Measurements from ENCODE around the gene C2CD2.

Gene C2CD2

DNA sequence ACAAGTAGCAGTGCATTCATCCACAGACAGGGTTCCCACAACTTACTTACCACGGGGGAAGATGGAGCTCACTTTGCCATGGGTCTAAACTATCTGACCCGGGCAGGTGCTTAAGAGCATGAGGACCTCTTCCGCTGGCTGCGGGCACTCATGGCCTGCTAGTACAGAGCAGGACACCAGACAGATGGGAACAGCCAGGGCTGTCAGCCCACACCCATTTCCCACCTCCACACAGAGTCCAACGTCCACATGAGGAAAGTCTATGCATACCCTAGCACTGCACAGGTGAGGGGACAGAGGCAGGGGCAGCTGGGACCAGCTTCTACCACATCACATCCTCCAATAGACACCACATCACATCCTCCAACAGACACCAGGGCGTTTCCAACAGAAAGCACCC is 38.9 kb downstream of the C2CD2 start:
- no peak for DNase-seq (ENCODE audit: low read depth in 1 of 2, low spot score in 1 of 2)

DNA sequence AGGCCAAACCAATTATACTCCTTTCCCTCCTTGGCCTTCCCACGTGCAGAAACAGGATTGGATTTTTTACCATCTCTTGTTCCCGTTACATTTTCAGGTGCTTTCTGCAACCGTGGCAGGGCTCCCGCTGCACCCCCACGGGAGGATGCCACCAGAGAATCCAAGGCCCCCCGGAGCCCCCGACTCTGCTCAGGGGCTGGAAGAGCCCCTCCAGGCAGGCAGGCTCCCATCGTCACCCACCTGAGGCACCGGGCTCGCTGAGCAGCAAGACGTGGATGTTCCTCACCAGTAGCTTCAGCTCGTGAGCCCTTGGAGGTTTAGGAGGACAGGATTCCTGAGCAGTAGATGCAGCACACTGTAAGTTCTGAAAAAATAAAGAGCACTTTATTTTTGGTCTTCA is 39.5 kb downstream of the C2CD2 start:
- no peak for DNase-seq (ENCODE audit: low read depth in 1 of 2, low spot score in 1 of 2)

GRCh38 chr21:41913230-41913629 is 40.6 kb downstream of the C2CD2 start:
- DNase-seq (ENCODE audit: low read depth in 1 of 2, low spot score in 1 of 2): no peak

DNA sequence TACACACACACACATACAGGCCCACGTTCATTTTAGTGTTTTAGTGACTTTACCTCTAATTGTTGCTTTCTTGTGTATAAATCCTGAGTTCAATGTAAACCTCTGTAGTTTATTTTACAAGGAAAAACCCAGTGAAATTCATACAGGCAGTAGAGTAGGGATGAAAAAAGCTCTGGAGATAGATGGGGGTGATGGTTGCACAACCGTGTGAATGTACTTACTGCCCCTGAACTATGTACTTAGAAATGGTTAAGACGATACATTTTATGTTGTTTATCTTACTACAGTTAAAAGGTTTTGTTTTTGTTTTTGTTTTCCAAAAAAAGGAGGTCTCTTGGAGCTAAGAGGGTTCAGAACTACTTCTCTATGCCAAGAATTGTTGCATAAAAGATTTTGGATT is 45.0 kb downstream of the C2CD2 start:
- DNase-seq (ENCODE audit: low read depth in 1 of 2, low spot score in 1 of 2): no peak

- DNase-seq (ENCODE audit: low read depth in 1 of 2, low spot score in 1 of 2): no peak
Measured at GRCh38 chr21:41907496-41908258, 46.1 kb downstream of the C2CD2 start.

- DNase-seq (ENCODE audit: low read depth in 1 of 2, low spot score in 1 of 2): no peak
Measured at GRCh38 chr21:41906770-41907169, 47.0 kb downstream of the C2CD2 start.

DNA sequence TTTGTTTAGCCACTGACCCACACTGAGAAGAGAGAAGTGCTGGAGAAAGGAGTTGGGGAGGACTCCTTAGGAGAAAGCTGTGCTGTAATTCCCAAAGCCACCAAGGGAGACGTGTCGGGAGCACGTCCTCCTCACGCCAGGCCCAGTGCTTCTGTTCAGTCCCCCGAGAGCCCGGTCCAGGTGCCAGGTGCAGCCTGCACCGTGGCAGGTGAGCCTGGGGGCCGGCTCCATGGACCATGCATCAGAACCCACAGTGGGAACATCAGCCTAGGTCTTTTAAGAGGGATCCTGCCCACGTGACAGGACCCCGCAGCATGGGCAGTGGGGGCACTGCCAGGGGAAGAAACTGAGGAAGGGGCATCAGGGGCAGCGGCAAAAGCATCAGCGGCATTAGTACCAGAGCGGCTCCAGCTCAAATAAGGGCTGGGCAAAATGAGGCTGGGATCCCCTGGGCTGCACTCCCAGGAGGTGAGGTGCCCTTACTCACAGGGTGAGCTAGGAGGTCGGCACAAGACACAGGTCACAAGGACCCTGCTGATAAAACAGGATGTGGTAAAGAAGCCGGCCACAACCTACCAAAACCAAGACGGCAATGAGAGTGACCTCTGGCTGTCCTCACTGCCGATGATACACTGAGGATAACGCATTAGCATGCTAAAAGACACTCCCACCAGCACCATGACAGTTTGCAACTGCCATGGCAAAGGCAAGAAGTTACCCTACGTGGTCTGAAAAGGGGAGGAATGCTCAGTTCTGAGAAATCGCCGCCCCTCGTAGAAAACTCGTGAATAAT is 50.1 kb downstream of the C2CD2 start:
- DNase-seq (ENCODE audit: low read depth in 1 of 2, low spot score in 1 of 2): no peak

DNA sequence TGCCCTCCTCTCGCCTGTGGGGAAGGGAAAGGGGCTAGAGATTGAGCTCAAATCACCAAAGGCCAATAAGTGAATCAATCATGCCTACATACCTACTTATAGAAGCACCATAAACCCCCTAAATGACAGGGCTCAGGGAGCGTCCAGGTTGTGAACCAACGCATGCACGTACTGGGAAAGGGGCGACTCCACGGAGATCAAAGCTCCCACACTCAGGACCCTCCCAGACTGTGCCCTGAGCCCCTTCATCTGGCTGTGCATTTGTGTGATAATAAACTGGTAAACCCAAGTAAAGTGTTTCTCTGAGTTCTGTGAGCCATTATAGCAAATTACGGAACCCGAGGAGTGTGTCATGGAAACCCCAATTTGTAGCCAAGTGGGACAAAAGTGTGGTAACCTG is 50.9 kb downstream of the C2CD2 start:
- no peak for DNase-seq (ENCODE audit: low read depth in 1 of 2, low spot score in 1 of 2)

DNA sequence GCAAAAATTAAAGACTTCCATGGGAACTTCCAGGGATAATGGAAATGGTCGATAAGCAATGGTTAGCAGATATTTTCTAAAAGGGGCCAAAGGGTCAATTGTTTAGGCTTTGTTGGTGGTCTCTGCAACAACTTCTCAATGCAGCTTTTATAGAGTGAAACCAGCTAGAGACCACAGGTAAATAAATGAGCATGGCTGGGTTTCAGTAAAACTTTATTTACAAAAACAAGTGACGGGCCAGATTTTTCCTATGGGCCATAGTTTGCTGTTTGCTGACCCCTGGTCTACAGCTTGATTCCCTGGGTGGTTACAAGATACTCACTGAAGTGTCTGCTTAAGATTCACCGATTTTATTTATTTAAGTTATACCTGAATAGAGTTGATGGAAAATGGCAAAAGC is 52.0 kb downstream of the C2CD2 start:
- no peak for DNase-seq (ENCODE audit: low read depth in 1 of 2, low spot score in 1 of 2)

DNA sequence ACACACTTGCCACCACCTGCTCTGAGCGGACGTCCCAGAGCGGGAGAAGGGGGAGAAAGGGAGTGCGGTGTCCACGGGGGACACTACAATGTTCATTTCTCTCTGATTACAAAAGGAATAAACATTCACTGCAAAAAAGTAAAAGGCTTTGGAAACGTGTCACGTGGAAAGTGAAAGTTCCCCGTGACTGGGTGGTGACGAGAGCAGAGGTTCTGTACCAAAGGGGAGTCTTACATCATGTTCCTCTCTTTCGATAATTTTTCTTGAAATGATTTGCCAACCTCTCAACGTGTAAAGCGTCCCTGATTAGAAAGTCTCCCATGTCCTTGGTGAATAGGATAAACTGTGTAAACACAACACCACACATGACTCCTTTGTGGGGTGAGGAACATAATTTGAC is 52.7 kb downstream of the C2CD2 start:
- no peak for DNase-seq (ENCODE audit: low read depth in 1 of 2, low spot score in 1 of 2)

- DNase-seq (ENCODE audit: low read depth in 1 of 2, low spot score in 1 of 2): no peak
Measured at GRCh38 chr21:41900401-41900800, 53.4 kb downstream of the C2CD2 start.

- DNase-seq (ENCODE audit: low read depth in 1 of 2, low spot score in 1 of 2): no peak
Measured at GRCh38 chr21:41899426-41900202, 54.2 kb downstream of the C2CD2 start.

DNA sequence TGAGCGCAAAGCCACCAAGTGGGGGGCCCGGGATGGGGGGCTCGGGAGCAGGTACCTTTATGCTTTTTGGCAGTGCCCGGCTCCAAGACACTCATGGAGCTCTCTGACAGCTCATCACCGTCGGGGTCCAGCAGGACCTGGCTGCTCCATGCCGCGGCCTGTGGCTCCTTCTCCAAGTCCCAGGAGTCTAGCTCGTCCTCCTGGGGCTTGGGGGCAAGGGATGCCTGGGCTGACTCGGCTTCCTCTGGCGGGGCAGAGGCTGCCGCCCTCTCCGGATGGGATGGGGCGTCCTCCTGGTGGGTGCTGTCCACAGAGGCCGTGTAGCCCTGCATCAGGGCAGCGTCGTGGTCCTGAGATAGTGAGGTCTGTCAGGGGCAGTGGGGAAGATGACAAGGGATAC is 54.8 kb downstream of the C2CD2 start:
- no peak for DNase-seq (ENCODE audit: low read depth in 1 of 2, low spot score in 1 of 2)

DNA sequence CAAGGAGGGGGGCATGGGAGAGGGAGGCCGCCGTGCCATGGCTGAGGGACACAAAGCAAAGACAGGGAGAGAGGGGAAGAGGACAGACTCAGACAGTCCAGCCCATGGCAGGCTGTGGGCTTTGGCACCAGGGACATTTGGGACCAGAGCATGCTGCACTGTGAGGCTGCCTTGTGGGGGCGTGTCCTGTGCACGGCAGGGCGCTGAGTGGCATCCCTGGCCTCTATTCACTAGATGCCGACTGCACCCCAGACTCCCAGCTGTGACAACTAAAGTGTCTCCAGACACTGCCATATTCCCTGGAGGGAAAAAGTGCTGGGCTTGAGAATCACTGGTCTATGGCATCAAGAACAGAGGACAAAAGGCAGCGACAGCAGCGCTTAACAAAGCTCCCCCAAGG is 56.1 kb downstream of the C2CD2 start:
- no peak for DNase-seq (ENCODE audit: low read depth in 1 of 2, low spot score in 1 of 2)

DNA sequence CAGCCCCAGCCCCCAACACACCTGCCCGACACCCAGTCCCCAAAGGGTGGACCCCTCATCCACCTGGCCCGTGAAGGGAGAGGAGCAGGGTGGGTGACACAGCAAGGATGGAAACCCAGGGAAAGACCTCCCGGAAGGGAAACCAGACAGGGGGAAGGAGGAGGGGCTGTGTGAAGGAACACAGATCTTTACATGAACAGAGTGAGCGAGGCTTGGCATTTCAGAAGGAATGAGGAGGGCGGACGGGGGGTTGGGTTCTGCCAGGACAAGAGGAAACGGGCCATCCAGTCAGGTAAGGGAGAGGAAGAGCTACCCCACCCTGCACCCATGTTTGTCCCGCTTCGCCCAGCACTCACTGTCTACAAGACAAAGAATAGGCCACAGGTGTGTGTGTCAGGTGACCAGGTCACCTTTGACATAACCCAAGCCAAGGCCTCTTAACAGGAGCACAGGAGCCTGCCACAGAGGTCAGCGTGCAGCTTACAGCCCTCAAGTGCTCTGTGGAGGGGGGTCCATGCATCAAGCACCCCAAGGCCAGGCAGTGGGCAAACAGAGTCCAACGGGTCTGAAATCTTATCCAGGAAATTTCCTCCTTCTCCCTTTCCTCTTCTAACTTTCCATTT is 56.7 kb downstream of the C2CD2 start:
- no peak for DNase-seq (ENCODE audit: low read depth in 1 of 2, low spot score in 1 of 2)

GRCh38 chr21:41895643-41896493 is 58.0 kb downstream of the C2CD2 start:
- DNase-seq (ENCODE audit: low read depth in 1 of 2, low spot score in 1 of 2): peak in 1 of 2 donors; percentile 27

GRCh38 chr21:41894922-41895557 is 58.8 kb downstream of the C2CD2 start:
- no peak for DNase-seq (ENCODE audit: low read depth in 1 of 2, low spot score in 1 of 2)

GRCh38 chr21:41894511-41894910 is 59.3 kb downstream of the C2CD2 start:
- no peak for DNase-seq (ENCODE audit: low read depth in 1 of 2, low spot score in 1 of 2)

- DNase-seq (ENCODE audit: low read depth in 1 of 2, low spot score in 1 of 2): no peak
Measured at GRCh38 chr21:41892726-41893125, 61.1 kb downstream of the C2CD2 start.

DNA sequence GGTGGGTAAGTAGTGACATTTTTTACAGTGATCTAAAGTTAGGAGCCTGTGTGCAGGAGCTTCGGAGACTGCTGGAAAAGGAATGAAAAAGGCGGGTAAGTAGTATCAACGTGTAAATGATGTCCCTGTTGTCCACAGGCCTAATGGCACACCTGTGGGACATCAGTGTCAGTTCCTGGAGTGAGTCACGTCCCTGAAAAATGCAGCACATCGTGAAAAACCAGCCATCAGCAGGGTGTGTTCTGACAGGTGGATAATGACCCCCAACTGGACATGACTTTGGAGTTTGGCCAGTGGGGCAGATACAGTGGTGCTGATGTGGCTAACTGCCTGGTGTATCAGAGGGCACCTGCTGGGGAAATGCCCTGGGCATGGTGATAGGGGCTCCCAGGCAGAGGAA is 62.7 kb downstream of the C2CD2 start:
- no peak for DNase-seq (ENCODE audit: low read depth in 1 of 2, low spot score in 1 of 2)

All from activated T-helper 1 cell treated with anti-CD3 and anti-CD28 coated beads, Interleukin-2, amount 50 U/mL, for 16 hours (primary cell).